DOHH2 (cell line): ENCODE results near the gene NLGN4X.

Source experiments
- H3F3A ChIP-seq: fragments of 200-600 bp; sonication (generic), shearing (Covaris generic); 2 replicates; pipeline ENCODE4 v1.6.0; 2016; ENCODE audit warnings: antibody characterized with exemption, mild to moderate bottlenecking; ENCODE audit not compliant: control insufficient read depth, insufficient read depth
- H3K27ac ChIP-seq: fragments of 200-600 bp; sonication (generic); 2 replicates; pipeline ENCODE4 v1.5.1; 2014; ENCODE audit warnings: low read depth, mild to moderate bottlenecking, low read length, moderate library complexity
- H3K27me3 ChIP-seq: fragments of 200-600 bp; sonication (generic); 2 replicates; pipeline ENCODE4 v1.6.1; 2014; ENCODE audit warnings: mild to moderate bottlenecking, low read length, mixed read lengths; ENCODE audit not compliant: control insufficient read depth
- H3K36me3 ChIP-seq: fragments of 200-600 bp; sonication (generic); 2 replicates; pipeline ENCODE4 v1.6.1; 2014; ENCODE audit warnings: mild to moderate bottlenecking, low read length, moderate library complexity, mixed read lengths; ENCODE audit not compliant: control insufficient read depth
- H3K4me1 ChIP-seq: fragments of 200-600 bp; sonication (generic); 2 replicates; pipeline ENCODE4 v1.6.1; 2014; ENCODE audit warnings: mild to moderate bottlenecking, low read length, mixed read lengths; ENCODE audit not compliant: control insufficient read depth
- H3K4me2 ChIP-seq: fragments of 200-600 bp; sonication (generic); 2 replicates; pipeline ENCODE4 v1.6.0; 2014; ENCODE audit warnings: mild to moderate bottlenecking, low read length, moderate library complexity
- H3K4me3 ChIP-seq: fragments of 200-600 bp; sonication (generic); 2 replicates; pipeline ENCODE4 v1.5.1; 2014; ENCODE audit warnings: mild to moderate bottlenecking, low read length, mixed read lengths
- H3K79me2 ChIP-seq: fragments of 200-600 bp; sonication (generic); 2 replicates; pipeline ENCODE4 v1.6.1; 2014; ENCODE audit warnings: mild to moderate bottlenecking, low read length, mixed read lengths; ENCODE audit not compliant: control insufficient read depth
- H3K9me2 ChIP-seq: fragments of 200-600 bp; sonication (generic); replicated peaks from 2 replicates; pipeline ENCODE4 v1.6.1; 2014; ENCODE audit warnings: mild to moderate bottlenecking, low read length, mixed read lengths; ENCODE audit not compliant: control insufficient read depth
- H3K9me3 ChIP-seq: fragments of 200-600 bp; sonication (generic); 2 replicates; pipeline ENCODE4 v1.6.1; 2014; ENCODE audit warnings: antibody characterized with exemption, low read length, mixed read lengths; ENCODE audit not compliant: control insufficient read depth, insufficient read depth
- H4K20me1 ChIP-seq: fragments of 200-600 bp; sonication (generic); 2 replicates; pipeline ENCODE4 v1.6.0; 2014; ENCODE audit warnings: low read depth, mild to moderate bottlenecking, antibody characterized with exemption, low read length, moderate library complexity; ENCODE audit not compliant: control insufficient read depth, insufficient read depth
- EZH2phosphoT487 ChIP-seq: fragments of 200-600 bp; sonication (generic); IDR thresholded peaks from 2 replicates; pipeline ENCODE4 v1.6.1; 2017; ENCODE audit warnings: borderline replicate concordance, mild to moderate bottlenecking, antibody characterized with exemption, low read length, moderate library complexity, mixed read lengths
- TF ChIP-seq, protein P1 (sequence below): fragments of 200-600 bp; sonication (generic); IDR thresholded peaks from one replicate; pipeline ENCODE4 v1.5.1; 2014; ENCODE audit warnings: antibody characterized with exemption, mild to moderate bottlenecking, low read depth, low read length; ENCODE audit not compliant: poor library complexity, severe bottlenecking

NLGN4X gene

DNA sequence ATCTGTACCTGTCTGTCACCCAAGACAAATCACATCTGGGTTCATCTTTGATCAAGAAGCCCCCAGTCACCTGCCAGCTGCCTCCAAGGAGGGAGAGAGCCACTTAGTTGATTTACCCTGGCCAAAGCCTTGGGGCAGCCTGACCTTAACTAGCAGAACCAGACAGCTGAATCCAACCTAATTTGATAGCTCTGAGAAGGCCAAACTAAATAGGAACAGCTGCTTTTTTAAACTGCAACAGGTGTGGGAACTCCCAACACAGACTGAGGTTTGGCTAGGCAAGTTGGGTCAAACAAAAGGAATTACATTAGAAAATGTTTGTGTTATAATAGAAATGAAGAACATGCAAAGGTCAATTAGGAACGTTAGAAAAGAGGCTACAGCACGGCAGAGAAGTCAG lies 375.7 kb downstream of the NLGN4X start:
- TF ChIP-seq, protein P1, sequence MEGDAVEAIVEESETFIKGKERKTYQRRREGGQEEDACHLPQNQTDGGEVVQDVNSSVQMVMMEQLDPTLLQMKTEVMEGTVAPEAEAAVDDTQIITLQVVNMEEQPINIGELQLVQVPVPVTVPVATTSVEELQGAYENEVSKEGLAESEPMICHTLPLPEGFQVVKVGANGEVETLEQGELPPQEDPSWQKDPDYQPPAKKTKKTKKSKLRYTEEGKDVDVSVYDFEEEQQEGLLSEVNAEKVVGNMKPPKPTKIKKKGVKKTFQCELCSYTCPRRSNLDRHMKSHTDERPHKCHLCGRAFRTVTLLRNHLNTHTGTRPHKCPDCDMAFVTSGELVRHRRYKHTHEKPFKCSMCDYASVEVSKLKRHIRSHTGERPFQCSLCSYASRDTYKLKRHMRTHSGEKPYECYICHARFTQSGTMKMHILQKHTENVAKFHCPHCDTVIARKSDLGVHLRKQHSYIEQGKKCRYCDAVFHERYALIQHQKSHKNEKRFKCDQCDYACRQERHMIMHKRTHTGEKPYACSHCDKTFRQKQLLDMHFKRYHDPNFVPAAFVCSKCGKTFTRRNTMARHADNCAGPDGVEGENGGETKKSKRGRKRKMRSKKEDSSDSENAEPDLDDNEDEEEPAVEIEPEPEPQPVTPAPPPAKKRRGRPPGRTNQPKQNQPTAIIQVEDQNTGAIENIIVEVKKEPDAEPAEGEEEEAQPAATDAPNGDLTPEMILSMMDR = no peak
- no peak for TF ChIP-seq EZH2phosphoT487
- H3K27ac ChIP-seq = no peak overlapping the region
- no peaks in the 10 kb centered on the region for H3F3A ChIP-seq
- H3K4me2 ChIP-seq = no peak overlapping the region
- H3K9me2 ChIP-seq = no peaks in the 10 kb centered on the region
- H3K36me3 ChIP-seq = no peaks in the 10 kb centered on the region
- H3K4me1 ChIP-seq = no peaks in the 10 kb centered on the region
- H3K4me3 ChIP-seq = no peak overlapping the region
- H3K9me3 ChIP-seq = no peaks in the 10 kb centered on the region
- H4K20me1 ChIP-seq = no peaks in the 10 kb centered on the region
- H3K27me3 ChIP-seq = no peaks in the 10 kb centered on the region
- no peaks in the 10 kb centered on the region for H3K79me2 ChIP-seq

DNA sequence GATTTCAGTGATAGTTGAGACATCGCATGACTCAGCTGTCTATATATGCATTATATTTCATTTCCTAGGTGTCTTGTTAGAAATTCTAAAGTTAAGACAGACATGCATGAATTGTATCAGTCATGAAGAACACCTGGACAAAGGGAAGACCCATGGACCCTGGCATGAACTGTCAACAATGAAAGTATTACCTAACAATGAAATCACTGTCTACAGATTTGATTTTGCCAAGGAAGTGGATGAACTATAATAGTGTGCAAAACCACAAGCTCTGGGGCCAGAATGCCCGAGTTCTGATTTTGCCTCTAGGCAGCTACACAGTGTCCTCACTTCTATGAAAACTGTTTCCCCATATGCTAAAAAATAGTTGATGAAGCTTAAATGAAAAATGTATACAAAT lies 386.1 kb downstream of the NLGN4X start:
- Histone ChIP-seq H3K27me3 (no peaks in the 10 kb centered on the region), H3K79me2 (no peaks in the 10 kb centered on the region), H3K27ac (no peak overlapping the region), H4K20me1 (no peaks in the 10 kb centered on the region), H3K36me3 (no peaks in the 10 kb centered on the region), H3F3A (no peaks in the 10 kb centered on the region), H3K9me3 (no peaks in the 10 kb centered on the region), H3K9me2 (no peaks in the 10 kb centered on the region), H3K4me3 (no peak overlapping the region), H3K4me2 (no peak overlapping the region), H3K4me1 (no peaks in the 10 kb centered on the region)
- TF ChIP-seq, protein P1 = no peak
- no peak for TF ChIP-seq EZH2phosphoT487
